A549 (cell line): Measurements from ENCODE around the gene ARMH3. TPM values are rescaled to one million over a fixed set of nuclear protein-coding genes. Genes with fewer than 3 reads are reported as not detected.

Experiments used
- ATAC-seq, 2 experiments: fragments of 200-7000 bp in 1 of 2; fragments of >200 bp in 1 of 2; cut with Nextera tagmentation in 1 of 2; cut with Tn5 transposase in 1 of 2; 3 replicates each; pipeline versions ENCODE4 v1.8.0 to v1.9.1; 2018 to 2020; ENCODE audit warnings: mild to moderate bottlenecking in 1 of 2, moderate library complexity in 1 of 2
- CTCF ChIA-PET: fragments of 300-600 bp; sonication (Branson Sonifier 250); formaldehyde crosslinking; extraction: SDS; loops from one replicate; lab custom pipeline; 2021; ENCODE audit warnings: antibody characterized with exemption, inconsistent platforms; lab: Yijun Ruan, JAX
- POLR2A ChIA-PET: fragments of 350-600 bp; formaldehyde crosslinking; extraction: SDS; loops from one replicate; lab custom pipeline; 2021; ENCODE audit warnings: antibody characterized with exemption, inconsistent platforms; lab: Yijun Ruan, JAX
- DNase-seq, 2 experiments: peaks; one replicate each; pipeline versions ENCODE4 v3.0.0 to v3.0.0-alpha.2; 2011 to 2016; ENCODE audit warnings: low read depth in 1 of 2, low spot score in 1 of 2
- FAIRE-seq: peaks from 2 replicates; lab custom pipeline; 2011; peaks lifted over from hg19 to GRCh38; lab: Jason Lieb, UNC
- H3K27ac ChIP-seq, 2 experiments: fragments of >200 bp; sonication (Bioruptor Twin); formaldehyde crosslinking; 3 replicates each; pipeline ENCODE4 v1.5.1; 2016 to 2017
- H3K4me1 ChIP-seq: fragments of >200 bp; sonication (Bioruptor Twin); formaldehyde crosslinking; 3 replicates; pipeline ENCODE4 v1.6.1; 2016
- H3K4me2 ChIP-seq: fragments of >200 bp; sonication (Bioruptor Twin); formaldehyde crosslinking; 3 replicates; pipeline ENCODE4 v1.6.1; 2016
- H3K4me3 ChIP-seq: fragments of >200 bp; sonication (Bioruptor Twin); formaldehyde crosslinking; 3 replicates; pipeline ENCODE4 v1.5.1; 2016
- H3K9me3 ChIP-seq: fragments of >200 bp; sonication (Bioruptor Twin); formaldehyde crosslinking; 3 replicates; pipeline ENCODE4 v1.6.1; 2016
- BHLHE40 ChIP-seq: IDR thresholded peaks from 2 replicates; pipeline ENCODE4 v1.6.1; 2012; ENCODE audit warnings: low read depth, low read length, inconsistent platforms
- CBX2 ChIP-seq: fragments of 200-600 bp; sonication (generic); IDR thresholded peaks from 2 replicates; pipeline ENCODE4 v1.6.1; 2016; ENCODE audit warnings: low read depth, mild to moderate bottlenecking, borderline replicate concordance
- CBX8 ChIP-seq: fragments of 200-600 bp; sonication (generic); IDR thresholded peaks from 2 replicates; pipeline ENCODE4 v1.6.1; 2016
- CHD4 ChIP-seq: fragments of 200-600 bp; sonication (generic); IDR thresholded peaks from 2 replicates; pipeline ENCODE4 v1.6.1; 2016; ENCODE audit warnings: antibody characterized with exemption, mild to moderate bottlenecking, borderline replicate concordance
- EHF ChIP-seq: fragments of 250-450 bp; sonication (Bioruptor Pico); IDR thresholded peaks from 2 replicates; pipeline ENCODE4 v1.5.0; 2020; ENCODE audit warnings: mild to moderate bottlenecking
- EP300 ChIP-seq, 2 experiments: fragments of >200 bp; sonication (Bioruptor Twin); formaldehyde crosslinking; IDR thresholded peaks; 2 replicates in 1 of 2; 3 replicates in 1 of 2; pipeline ENCODE4 v1.6.1; 2016 to 2017
- FOXS1 ChIP-seq: fragments of 250-450 bp; sonication (Bioruptor Pico); IDR thresholded peaks from 2 replicates; pipeline ENCODE4 v1.5.0; 2020; ENCODE audit warnings: mild to moderate bottlenecking, moderate library complexity
- HOXB5 ChIP-seq: fragments of 250-450 bp; sonication (Bioruptor Pico); IDR thresholded peaks from 2 replicates; pipeline ENCODE4 v1.5.0; 2020; ENCODE audit warnings: mild to moderate bottlenecking, moderate library complexity
- JUN ChIP-seq, 2 experiments: fragments of >200 bp; sonication (Bioruptor Twin); formaldehyde crosslinking; IDR thresholded peaks; 2 replicates in 1 of 2; 3 replicates in 1 of 2; pipeline ENCODE4 v1.6.1; 2016 to 2017
- KDM1A ChIP-seq: fragments of 200-600 bp; sonication (generic); IDR thresholded peaks from 2 replicates; pipeline ENCODE4 v1.6.1; 2016; ENCODE audit warnings: low read depth, mild to moderate bottlenecking
- MYC ChIP-seq: IDR thresholded peaks from 2 replicates; pipeline ENCODE4 v1.6.1; 2012; ENCODE audit warnings: mild to moderate bottlenecking, inconsistent platforms, low read length, improper control_type of control experiment, borderline replicate concordance
- NFE2L2 ChIP-seq: fragments of 150-350 bp; conservative IDR thresholded peaks from 2 replicates; pipeline ENCODE4 v1.6.1; 2014; ENCODE audit warnings: low read length
- POLR2AphosphoS2 ChIP-seq: conservative IDR thresholded peaks from 2 replicates; pipeline ENCODE4 v1.6.1; 2012; ENCODE audit warnings: low read length, improper control_type of control experiment, inconsistent platforms
- RARB ChIP-seq: fragments of 250-450 bp; sonication (Bioruptor Pico); IDR thresholded peaks from 2 replicates; pipeline ENCODE4 v1.8.0; 2021; ENCODE audit warnings: mild to moderate bottlenecking, moderate library complexity
- RFX5 ChIP-seq: fragments of 450-650 bp; IDR thresholded peaks from 2 replicates; pipeline ENCODE4 v1.7.1; 2014; ENCODE audit warnings: antibody characterized with exemption, mild to moderate bottlenecking, moderate library complexity
- RNF2 ChIP-seq: fragments of 200-600 bp; sonication (generic); IDR thresholded peaks from 2 replicates; pipeline ENCODE4 v1.6.1; 2016; ENCODE audit warnings: low read depth, mild to moderate bottlenecking, antibody characterized with exemption, moderate library complexity, borderline replicate concordance
- SMC3 ChIP-seq: fragments of >200 bp; sonication (Bioruptor Twin); formaldehyde crosslinking; IDR thresholded peaks from 3 replicates; pipeline ENCODE4 v1.6.1; 2018; ENCODE audit warnings: inconsistent platforms
- TFCP2L1 ChIP-seq: fragments of 250-450 bp; sonication (Bioruptor Pico); IDR thresholded peaks from 2 replicates; pipeline ENCODE4 v1.5.0; 2021; ENCODE audit warnings: mild to moderate bottlenecking
- ZFP36 ChIP-seq: fragments of 450-650 bp; IDR thresholded peaks from 2 replicates; pipeline ENCODE4 v1.6.1; 2014; ENCODE audit warnings: borderline replicate concordance; ENCODE audit not compliant: partially characterized antibody
- WGBS: methylation state at CpG from one replicate; pipeline ENCODE4 v1.1.6; 2017; ENCODE audit errors: missing lambda C conversion rate; 5-methylcytosine and 5-hydroxymethylcytosine counted together
- polyA plus RNA-seq, 4 experiments: library from polyadenylated mRNA; depleted of rRNA in 3 of 4; stranded (reverse); fragments of >200 nt; fragmentation: RNase III in 1 of 4; extraction: RNeasy Plus Mini Kit Qiagen cat#74134 plus additional on column Dnase treatment in 1 of 4; gene quantifications; 2 replicates in 3 of 4; 3 replicates in 1 of 4; pipeline ENCODE4 v1.2.3, GENCODE V29; 2011 to 2017
- TF ChIP-seq, protein P1 (sequence below): fragments of 200-600 bp; sonication (generic); IDR thresholded peaks from 2 replicates; pipeline ENCODE4 v1.6.1; 2016; ENCODE audit warnings: antibody characterized with exemption, mild to moderate bottlenecking, moderate library complexity
- TF ChIP-seq, protein P2 (sequence below): fragments of >200 bp; sonication (Bioruptor Twin); formaldehyde crosslinking; IDR thresholded peaks from 3 replicates; pipeline ENCODE4 v1.5.1; 2016
- TF ChIP-seq, protein P3 (sequence below): fragments of 150-350 bp; IDR thresholded peaks from 2 replicates; pipeline ENCODE4 v1.6.1; 2014; ENCODE audit warnings: low read depth, mild to moderate bottlenecking, low read length
- TF ChIP-seq, protein P4 (sequence below): fragments of 450-650 bp; IDR thresholded peaks from 2 replicates; pipeline ENCODE4 v1.6.1; 2014; ENCODE audit warnings: antibody characterized with exemption
- TF ChIP-seq, protein P5 (sequence below): IDR thresholded peaks from 2 replicates; pipeline ENCODE4 v1.6.1; 2012

The ARMH3 gene
- polyA plus RNA-seq, 2 of the 4 experiments (the other 2 are of a cell fraction): 12.7 to 17.3 TPM

DNA sequence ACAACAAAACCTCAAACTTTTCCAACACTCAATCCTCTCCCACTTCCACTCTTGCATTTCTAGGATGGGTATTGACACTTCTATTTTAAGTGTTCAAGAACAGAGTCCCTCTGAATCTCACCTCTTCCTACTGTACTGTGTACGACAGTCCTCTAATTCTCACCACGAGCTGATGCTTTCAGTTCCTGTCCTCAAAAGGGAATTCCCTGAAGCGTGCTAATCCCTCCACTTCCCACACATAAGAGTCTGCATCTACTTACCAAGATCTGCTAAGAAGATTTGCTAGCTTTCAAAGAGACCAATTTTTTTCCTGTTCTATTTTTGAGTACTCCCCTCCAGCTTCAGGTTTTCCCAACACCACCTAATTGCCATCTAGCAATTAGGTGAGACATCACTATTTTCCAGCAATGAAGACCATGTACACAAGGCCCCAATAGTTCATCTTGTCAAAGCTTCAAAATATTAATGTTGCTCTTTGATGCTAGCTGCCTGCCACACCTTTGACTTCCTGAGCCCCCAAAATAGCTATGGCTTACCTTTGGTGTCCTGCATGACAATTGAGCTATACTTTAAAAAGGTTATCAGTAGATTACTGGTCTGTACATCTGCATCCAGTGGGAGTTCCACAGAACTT lies 54.4 kb downstream of the ARMH3 start:
- 90% methylated on average over 3 of the region's 3 CpGs for WGBS
- no peak for DNase-seq
- CTCF ChIA-PET: interaction anchor here (0.8 to 5.1 kb wide), 8 partner anchors 8 to 165 kb away, joined by 3 to 49 read pairs (median 4); no protein-coding TSS in a partner anchor
- no peak overlapping the region for H3K4me3 ChIP-seq
- POLR2A ChIA-PET: no interaction called here
- no peak for FAIRE-seq
- H3K4me2 ChIP-seq: no peak overlapping the region
- ATAC-seq: no peak
- no peaks in the 10 kb centered on the region for H3K9me3 ChIP-seq
- no peak for TF ChIP-seq BHLHE40
- no peak overlapping the region for H3K27ac ChIP-seq
- H3K4me1 ChIP-seq: no peaks in the 10 kb centered on the region; the same call in 2 of the 3 replicates

DNA sequence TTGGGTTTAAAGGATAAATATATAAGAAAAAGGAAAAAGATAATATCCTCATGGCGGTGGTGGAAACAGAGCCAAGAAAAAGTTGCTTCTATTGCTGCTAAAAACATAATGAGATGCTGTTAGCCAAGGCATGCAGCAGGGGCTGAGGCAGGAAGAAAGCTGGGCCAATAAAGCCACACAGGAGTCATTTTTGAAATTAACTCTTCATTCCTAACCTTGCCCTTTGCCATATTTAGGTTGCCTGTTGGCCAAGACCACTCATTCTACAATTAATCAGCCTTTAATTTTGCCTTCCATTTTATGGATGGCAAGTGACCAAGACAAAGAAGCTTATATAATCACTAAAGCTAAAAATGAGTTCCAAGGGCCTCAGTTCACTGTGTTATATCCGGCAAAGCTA lies 58.2 kb downstream of the ARMH3 start:
- Histone ChIP-seq H3K27ac (no peak overlapping the region), H3K4me1 (peaks cover 17% of the 10 kb centered on the region), H3K4me2 (no peak overlapping the region), H3K4me3 (no peak overlapping the region), H3K9me3 (no peaks in the 10 kb centered on the region)
- ChIA-PET POLR2A (no interaction called here), CTCF (interaction anchor here (0.5 to 3.8 kb wide), 15 partner anchors 12 to 195 kb away, joined by 3 to 50 read pairs (median 4); no protein-coding TSS in a partner anchor)
- ATAC-seq (no peak), DNase-seq (no peak), FAIRE-seq (no peak)
- 94% methylated on average over 2 of the region's 2 CpGs for WGBS
- TF ChIP-seq EP300 (IDR thresholded peaks at IDR 0.05): no peak
- TF ChIP-seq, protein P1, sequence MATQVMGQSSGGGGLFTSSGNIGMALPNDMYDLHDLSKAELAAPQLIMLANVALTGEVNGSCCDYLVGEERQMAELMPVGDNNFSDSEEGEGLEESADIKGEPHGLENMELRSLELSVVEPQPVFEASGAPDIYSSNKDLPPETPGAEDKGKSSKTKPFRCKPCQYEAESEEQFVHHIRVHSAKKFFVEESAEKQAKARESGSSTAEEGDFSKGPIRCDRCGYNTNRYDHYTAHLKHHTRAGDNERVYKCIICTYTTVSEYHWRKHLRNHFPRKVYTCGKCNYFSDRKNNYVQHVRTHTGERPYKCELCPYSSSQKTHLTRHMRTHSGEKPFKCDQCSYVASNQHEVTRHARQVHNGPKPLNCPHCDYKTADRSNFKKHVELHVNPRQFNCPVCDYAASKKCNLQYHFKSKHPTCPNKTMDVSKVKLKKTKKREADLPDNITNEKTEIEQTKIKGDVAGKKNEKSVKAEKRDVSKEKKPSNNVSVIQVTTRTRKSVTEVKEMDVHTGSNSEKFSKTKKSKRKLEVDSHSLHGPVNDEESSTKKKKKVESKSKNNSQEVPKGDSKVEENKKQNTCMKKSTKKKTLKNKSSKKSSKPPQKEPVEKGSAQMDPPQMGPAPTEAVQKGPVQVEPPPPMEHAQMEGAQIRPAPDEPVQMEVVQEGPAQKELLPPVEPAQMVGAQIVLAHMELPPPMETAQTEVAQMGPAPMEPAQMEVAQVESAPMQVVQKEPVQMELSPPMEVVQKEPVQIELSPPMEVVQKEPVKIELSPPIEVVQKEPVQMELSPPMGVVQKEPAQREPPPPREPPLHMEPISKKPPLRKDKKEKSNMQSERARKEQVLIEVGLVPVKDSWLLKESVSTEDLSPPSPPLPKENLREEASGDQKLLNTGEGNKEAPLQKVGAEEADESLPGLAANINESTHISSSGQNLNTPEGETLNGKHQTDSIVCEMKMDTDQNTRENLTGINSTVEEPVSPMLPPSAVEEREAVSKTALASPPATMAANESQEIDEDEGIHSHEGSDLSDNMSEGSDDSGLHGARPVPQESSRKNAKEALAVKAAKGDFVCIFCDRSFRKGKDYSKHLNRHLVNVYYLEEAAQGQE: no peak
- TF ChIP-seq FOXS1 (CRISPR knock-in tag): no peak
- no peak for TF ChIP-seq RARB
- no peak for TF ChIP-seq JUN (IDR thresholded peaks at IDR 0.05)
- TF ChIP-seq, protein P2, sequence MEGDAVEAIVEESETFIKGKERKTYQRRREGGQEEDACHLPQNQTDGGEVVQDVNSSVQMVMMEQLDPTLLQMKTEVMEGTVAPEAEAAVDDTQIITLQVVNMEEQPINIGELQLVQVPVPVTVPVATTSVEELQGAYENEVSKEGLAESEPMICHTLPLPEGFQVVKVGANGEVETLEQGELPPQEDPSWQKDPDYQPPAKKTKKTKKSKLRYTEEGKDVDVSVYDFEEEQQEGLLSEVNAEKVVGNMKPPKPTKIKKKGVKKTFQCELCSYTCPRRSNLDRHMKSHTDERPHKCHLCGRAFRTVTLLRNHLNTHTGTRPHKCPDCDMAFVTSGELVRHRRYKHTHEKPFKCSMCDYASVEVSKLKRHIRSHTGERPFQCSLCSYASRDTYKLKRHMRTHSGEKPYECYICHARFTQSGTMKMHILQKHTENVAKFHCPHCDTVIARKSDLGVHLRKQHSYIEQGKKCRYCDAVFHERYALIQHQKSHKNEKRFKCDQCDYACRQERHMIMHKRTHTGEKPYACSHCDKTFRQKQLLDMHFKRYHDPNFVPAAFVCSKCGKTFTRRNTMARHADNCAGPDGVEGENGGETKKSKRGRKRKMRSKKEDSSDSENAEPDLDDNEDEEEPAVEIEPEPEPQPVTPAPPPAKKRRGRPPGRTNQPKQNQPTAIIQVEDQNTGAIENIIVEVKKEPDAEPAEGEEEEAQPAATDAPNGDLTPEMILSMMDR: no peak
- TF ChIP-seq RFX5: no peak
- no peak for TF ChIP-seq HOXB5

DNA sequence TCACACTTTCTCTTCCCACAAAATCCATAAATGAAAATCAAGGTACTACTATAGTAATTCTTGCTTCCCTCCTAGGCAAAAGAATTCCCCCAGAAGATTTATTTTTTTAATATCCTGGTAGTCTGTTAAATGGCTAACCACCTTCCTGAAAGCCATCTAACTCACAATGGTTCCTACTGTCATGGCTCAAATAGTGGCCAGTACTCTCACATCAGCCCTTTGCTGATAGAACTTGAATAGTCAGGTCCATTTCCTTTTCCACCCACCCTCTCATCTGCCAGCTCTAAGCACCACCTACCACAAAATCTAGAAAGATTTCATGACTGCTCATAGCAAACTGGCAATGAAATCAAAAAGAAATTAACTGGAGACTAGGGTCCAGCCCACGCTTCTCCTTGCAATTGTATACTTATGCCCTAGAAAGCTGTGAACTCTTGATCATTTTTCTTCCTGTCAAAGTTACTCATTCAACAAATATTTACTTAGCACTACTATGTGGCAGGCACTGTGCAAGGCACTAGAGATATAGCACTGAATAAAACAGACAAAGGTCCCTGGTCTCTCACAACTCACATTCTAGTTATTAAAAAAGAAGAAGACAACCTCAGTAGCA lies 60.4 kb downstream of the ARMH3 start:
- H3K4me2 ChIP-seq: peak overlapping the region; percentile 56
- 9% methylated on average over 1 of the region's 1 CpG for WGBS
- H3K9me3 ChIP-seq: no peaks in the 10 kb centered on the region
- ChIA-PET CTCF (interaction anchor here (0.6 to 3.8 kb wide), 8 partner anchors 14 to 155 kb away, joined by 3 to 50 read pairs (median 6); no protein-coding TSS in a partner anchor), POLR2A (no interaction called here)
- ATAC-seq: peak in 1 of 2 experiments; percentile 46; a peak in 3 of 6 replicates
- no peak for FAIRE-seq
- DNase-seq: no peak
- peak overlapping the region in 1 of 2 experiments; percentile 34; a peak in 2 of 6 replicates for H3K27ac ChIP-seq
- H3K4me3 ChIP-seq: no peak overlapping the region
- H3K4me1 ChIP-seq: peaks cover 17% of the 10 kb centered on the region
- TF ChIP-seq, protein P3, sequence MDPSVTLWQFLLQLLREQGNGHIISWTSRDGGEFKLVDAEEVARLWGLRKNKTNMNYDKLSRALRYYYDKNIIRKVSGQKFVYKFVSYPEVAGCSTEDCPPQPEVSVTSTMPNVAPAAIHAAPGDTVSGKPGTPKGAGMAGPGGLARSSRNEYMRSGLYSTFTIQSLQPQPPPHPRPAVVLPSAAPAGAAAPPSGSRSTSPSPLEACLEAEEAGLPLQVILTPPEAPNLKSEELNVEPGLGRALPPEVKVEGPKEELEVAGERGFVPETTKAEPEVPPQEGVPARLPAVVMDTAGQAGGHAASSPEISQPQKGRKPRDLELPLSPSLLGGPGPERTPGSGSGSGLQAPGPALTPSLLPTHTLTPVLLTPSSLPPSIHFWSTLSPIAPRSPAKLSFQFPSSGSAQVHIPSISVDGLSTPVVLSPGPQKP: no peak
- TF ChIP-seq EP300 (IDR thresholded peaks at IDR 0.05) (no peak), MYC (no peak), RNF2 (no peak), ZFP36 (no peak), TFCP2L1 (CRISPR knock-in tag) (no peak), EHF (CRISPR knock-in tag) (no peak), CBX8 (no peak), POLR2AphosphoS2 (no peak), CBX2 (no peak), CHD4 (no peak), FOXS1 (CRISPR knock-in tag) (no peak), SMC3 (no peak), KDM1A (no peak), NFE2L2 (no peak)
- TF ChIP-seq, protein P4, sequence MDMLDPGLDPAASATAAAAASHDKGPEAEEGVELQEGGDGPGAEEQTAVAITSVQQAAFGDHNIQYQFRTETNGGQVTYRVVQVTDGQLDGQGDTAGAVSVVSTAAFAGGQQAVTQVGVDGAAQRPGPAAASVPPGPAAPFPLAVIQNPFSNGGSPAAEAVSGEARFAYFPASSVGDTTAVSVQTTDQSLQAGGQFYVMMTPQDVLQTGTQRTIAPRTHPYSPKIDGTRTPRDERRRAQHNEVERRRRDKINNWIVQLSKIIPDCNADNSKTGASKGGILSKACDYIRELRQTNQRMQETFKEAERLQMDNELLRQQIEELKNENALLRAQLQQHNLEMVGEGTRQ: no peak
- TF ChIP-seq, protein P5, sequence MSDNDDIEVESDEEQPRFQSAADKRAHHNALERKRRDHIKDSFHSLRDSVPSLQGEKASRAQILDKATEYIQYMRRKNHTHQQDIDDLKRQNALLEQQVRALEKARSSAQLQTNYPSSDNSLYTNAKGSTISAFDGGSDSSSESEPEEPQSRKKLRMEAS: no peak
